EL (cell line): ENCODE measurements around the gene CRYAB.

Source experiments
- DNase-seq: peaks from one replicate; pipeline ENCODE4 v3.0.0-alpha.2; 2016

CRYAB gene, protein sequence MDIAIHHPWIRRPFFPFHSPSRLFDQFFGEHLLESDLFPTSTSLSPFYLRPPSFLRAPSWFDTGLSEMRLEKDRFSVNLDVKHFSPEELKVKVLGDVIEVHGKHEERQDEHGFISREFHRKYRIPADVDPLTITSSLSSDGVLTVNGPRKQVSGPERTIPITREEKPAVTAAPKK

DNA sequence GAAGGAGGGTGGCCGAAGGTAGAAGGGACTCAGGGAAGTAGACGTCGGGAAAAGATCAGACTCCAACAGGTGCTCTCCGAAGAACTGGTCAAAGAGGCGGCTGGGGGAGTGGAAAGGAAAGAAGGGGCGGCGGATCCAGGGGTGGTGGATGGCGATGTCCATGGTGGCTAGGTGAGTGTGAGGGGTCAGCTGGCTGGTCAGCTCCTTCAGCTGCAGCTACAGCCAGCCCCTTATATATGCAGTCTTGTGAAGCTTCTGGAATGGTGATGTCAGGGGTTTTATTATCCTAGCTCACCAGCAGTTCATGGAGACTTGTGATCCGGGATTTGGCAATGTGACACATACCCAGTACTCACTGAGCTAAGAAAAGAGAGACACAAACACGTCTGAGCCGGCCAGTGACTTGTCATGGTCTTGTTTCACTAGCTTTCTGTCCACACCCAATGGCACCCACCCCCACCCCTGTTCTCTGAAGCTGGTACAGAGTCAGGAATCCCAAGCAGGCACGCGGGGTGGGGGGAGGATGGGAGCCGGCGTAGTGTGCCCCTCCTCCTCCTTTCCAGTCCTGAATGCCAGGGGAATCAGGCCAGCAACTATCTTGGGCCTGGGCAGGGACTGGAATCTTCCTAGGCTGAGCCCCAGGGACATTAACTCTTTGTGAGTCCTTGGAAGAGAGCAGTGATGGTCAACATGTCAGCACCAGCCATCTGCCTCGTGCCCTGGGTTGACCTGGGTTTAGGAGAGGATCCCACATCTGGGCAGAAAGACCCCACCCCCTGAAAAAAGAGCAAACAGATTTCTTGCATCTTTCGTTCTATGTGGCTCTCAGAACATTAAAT, at the start of gene CRYAB:
Gene CRYAB, minus strand, starts transcription at position 208 of the 839 bp plus-strand sequence. Its CDS starts 46 bp downstream, at position 162.
- DNase-seq, result peak; percentile 79

DNA sequence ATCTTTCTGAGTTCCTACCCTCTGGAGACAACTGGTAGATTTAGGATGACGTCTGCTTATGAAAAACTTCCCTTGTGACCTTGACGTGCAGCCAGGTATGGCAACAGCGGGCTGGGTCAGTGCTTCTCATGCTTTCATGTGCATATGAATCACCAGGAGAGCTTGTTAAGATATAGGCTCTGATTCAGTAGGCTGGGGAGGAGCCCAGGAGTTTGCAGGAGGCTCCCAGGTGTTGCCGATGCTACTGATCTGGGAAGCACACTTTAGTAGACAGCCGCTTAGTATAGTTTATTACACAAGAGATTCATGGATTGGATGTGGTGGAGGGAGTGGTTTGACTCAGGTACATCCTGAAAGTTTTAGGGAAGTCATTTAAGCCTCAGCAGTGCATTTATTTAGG, 49.3 kb upstream of the CRYAB start:
- no peak for DNase-seq

DNA sequence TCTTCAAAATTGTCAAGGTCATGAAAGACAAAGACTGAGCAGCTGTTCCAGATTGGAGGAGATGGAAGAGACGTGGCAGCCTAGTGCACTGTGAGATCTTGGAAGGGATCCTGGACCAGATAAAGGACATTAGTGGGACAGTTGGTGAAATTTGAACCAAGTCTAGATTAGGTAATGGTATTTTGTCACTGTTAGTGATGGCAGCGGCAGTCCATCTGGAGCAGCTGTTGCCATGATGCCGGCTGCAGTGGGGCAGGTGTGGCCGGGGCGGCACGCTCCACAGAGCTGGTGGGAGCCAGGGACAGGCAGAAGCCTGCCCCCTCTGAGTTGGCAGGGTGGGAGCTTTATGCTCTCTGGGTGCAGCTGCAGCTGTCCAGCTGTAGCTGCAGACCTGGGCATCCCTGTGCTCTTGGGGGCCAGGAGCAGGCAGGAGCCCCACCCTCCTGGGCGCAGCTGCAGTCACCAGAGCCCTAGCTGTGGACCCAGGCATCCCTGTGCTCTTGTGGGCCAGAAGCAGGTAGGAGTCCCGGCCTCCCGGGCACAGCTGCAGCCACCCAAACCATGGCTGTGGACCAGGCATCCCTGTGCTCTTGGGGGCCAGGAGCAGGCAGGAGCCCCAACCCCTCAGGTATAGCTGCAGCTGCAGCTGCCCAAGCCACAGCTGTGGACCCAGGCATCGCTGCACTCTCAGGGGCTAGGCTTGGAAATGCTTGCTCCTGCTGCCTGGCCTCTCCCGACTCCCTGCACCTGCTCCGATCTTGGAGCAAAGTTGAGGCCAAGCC, 46.3 kb upstream of the CRYAB start:
- DNase-seq, result no peak

DNA sequence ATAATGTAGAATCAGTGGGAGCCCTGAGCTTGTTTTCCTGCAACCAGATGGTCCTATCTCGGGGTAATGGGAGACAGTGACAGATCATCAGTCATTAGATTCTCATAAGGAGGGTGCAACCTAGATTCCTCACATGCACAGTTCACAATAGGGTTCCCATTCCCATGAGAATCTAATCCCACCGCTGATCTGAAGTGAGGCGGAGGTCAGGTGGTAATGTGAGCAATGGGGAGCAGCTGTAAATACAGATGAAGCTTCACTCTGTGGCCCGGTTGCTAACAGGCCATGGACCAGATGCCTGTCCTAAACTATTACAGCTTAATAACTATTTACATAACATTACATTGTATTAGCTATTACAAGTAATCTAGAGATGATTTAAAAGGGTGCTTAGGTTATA, 42.6 kb upstream of the CRYAB start:
- no peak for DNase-seq

DNA sequence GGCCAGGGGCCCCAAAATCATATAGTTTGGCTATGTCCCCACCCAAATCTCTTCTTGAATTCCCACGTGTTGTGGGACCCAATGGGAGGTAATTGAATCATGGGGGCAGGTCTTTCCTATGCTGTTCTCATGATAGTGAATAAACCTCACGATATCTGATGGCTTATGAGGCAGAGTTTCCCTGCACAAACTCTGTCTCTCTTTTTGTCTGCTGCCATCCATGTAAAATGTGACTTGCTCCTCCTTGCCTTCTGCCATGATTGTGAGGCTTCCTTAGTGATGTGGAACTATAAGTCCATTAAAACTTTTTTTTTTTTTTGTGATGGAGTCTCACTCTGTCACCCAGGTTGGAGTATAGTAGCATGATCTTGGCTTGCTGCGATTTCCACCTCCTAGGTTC, 40.0 kb upstream of the CRYAB start:
- DNase-seq, result no peak

DNA sequence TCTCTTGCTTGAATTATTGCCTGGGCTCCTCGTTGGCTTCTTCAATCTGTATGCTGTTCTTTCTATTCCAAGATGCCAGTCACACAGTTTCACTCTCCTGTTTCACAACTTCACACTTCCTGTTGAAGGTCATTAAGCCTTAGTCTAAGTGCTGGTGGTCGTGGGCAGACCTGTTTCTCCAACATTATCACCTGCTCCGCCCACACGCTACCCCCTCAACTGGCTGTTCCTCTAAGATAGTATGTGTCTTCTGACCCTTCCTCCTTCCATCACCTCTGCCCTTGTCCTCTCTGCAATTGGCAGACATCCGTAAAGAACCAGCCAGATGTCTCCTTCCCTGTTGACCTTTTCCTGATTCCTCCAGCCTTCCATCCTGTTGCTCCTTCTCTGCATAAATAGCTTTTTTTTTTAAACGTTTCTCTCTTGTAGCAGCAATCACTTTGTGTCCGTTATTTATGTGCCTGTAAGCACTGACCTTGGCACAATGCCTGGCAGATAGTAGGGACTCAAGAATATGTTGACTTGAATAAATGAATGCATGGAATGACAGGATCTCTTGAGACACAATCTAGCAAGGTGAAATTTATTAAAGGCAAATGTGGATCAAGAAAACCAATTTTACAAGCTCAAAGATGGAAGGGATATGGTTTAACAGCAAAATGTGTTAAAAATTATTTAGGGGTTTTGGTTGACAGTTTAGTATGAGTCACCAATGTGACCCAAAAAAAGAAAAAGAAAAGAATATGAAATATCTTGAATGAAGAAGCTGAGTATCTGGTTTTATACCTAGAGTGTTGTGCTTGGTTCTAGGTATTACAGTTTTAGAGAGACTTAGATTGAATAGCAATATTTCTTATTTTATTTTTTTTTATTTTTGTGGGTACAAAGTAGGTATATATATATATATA, 38.2 kb upstream of the CRYAB start:
- DNase-seq, result no peak

DNA sequence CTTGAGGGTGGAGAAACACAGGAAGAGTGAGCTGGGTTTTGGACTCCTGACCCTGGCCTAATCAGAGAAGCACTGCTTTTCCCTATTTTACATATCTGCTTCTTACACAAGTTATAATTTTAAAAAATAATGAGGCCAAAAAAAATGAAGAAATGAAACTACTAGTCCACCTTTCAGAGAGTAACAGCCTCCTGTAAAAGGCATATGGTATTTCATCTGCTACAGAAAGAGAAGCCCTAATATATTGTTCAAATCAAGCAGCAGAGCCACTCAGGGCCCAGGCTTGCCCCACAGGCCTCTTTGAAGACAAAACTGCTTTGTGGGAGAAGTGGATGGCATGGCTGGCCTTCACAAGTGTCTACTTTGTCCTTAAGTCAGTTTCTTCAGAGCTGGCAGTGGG, 35.6 kb upstream of the CRYAB start:
- no peak for DNase-seq

DNA sequence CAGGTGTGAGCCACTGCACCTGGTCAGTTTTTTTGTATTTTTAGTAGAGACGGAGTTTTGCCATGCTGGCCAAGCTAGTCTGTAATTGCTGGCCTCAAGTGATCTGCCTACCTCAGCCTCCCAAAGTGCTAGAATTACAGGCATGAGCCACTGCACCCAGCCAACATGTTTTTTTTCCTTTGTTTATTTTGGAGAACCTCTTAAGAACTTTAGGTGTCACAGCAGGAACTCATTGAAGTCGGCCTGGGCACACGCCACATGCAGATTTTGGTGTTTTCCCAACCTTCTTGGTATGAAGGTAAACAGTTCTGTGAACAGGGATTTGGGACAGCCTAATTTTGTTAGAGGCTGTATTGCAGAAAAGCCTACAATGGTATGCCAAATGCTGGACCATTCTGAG, 34.9 kb upstream of the CRYAB start:
- DNase-seq, result no peak

DNA sequence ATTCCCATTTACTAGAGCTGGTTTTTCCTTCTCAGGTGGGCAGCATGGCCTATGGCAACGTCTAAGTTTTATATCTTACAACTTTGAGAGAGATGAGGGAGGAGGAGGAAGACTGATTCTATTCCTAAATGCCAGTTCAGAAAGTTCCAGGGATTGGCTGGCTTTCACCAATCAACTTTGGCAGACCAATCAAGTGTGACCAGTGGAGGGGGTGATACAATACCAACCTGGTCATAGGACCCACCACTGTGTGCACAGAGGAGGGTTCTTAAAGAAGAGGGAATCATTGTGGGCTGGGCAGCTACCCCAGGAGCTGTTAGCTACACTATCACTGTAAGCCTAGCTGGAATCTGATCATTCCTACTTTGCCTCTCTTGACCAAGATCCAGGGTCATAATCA, 33.6 kb upstream of the CRYAB start:
- no peak for DNase-seq

DNA sequence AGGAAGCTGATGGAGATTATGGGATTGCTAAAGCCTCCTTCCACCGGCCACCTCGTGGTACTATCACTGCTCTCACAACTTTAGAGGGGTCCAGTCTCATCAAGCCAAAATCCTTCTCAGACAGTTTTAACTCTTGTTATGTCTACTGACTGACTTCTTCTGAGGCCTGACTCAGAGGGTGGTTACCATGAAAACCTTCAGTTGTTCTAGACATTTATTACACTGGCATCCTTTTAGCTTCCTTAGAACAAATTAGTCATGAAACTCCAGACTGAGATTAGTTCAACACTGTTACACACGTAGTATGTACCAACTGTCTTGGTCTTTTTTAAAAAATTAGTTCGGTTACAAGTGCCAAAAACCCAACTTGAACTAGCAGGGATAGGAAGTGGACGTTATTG, 33.1 kb upstream of the CRYAB start:
- peak; percentile 61 for DNase-seq

DNA sequence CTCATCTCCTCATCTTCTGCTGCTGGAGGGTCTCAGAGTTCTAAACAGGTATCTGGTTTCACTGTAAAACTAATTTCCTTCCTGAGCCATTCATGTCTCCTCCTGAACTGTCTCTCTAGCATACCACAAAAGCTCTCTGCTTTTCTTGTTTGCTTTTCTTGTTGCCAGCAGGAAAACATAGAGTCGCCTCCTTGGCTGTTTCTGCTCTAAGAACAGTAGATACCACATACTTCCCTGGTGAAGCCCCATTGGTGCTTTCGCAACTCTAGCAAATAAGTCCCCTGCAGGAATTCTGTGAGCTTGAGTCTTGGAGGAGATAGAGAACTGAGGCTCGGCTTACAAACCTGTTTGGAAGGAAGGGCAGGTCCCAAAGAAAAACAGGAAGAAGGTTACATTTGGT, 32.6 kb upstream of the CRYAB start:
- peak; percentile 62 for DNase-seq

DNA sequence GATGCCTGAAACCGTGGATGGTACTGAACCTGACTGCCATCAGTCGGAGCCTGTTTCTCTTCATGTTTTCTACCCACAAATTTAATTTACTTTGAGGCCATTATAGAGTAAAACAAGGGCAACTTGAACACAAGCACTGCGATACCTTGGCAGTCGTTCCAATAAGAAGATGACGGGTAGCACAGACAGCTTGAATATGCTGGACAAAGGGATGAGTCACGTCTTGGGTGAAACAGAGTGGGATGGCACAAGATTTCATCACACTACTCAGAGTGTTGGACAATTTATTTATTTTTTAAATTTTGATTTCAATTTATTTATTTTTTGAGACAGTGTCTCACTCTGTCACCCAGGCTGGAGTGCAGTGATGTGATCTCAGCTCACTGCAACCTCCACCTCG, 31.3 kb upstream of the CRYAB start:
- peak; percentile 43 for DNase-seq

DNA sequence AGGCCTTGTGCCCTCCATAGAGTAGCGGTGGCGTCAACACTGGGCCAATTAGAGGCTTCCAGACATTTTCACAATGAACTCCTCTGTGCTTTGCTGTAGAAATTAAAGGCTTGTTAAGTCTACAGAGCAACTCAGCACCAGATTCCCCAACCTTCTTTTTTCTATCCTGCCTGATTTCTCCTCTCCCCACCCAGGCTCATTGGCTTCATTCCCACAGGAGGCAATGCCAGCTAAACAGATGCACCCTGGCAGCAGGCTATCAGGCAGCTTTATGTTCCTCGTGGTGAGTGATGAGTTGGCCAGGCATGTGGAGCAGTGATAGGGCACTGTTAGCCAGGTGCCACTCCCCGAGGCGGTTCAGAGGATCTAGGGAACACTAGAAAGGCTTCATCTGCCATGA, 30.4 kb upstream of the CRYAB start:
- no peak for DNase-seq

DNA sequence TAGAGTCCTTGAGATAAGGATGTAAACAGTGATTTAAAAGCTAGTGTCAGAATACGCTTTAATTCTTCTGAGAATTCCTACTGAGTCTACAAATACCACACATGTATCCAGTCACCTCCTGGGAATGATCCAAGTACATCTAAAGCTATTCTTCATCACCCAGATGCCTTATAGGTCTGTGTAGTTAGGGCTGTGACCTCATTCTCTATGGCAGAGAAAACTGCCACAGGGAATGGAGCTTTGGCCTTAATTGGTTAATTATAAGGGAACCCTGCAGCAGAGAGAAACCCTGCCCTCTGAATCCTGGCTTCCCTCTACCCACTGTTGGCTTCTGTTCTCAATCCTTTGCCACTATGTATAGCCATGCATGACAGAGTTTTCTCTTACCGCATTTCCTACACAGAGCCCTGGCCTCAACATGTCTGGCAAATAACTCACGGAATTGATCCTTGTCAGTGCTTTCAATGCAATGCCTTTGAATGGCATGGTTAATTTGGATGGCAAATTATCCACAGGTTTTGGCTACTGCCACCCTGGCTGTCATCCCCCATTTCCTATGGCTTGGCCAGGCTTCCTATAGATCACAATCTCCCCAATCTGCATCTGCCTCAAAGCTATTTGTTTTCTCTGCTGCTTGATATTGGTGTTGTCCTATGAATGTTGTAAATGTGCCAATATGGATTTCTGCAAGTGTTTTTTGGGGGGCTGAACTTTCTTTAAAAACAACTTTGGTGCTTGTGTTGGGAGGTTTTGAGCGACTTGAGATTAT, 28.4 kb upstream of the CRYAB start:
- peak; percentile 88 for DNase-seq

DNA sequence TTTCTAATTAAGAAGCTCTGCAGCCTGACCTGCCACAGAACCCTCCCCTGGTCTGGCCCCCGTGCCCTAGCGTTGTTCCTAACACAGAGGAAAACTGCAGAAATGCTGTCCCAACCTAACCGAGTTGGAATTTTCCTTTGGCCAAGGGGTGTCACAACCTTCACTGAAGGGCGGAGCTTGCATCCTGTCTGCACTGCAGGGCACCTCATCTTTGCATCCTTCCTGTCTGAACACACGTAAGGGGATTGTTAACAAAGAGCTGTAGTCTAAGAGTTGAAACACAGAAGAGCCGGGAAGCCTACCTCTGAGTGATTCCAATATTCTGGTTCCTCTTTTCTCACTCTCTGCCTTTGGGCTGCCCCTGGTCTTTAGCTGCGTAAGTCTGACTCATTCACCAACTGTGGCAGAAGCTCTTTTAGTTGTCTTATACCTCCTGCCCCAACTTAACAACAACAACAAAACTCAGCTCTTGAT, 27.2 kb upstream of the CRYAB start:
- DNase-seq, result peak; percentile 67

DNA sequence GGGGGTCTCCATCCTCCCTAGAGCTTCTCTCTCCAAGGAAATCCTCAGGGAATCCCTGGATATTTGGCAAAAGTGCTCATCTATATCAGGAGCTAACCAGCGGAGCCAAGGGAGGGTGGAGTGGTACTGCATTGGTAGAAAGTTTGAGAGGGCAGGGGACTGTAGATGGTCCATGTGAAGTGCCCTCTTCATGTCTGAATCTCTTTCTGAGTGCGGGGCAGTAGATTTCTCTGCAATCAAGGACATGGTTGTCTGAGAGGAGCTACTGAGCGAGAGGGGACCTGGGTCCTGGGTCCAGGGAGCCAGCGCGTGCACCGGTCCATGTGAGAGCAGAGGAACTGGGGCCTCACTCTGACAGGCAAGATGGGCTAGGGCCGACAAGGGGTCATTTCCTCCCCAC, 26.3 kb upstream of the CRYAB start:
- DNase-seq, result no peak

DNA sequence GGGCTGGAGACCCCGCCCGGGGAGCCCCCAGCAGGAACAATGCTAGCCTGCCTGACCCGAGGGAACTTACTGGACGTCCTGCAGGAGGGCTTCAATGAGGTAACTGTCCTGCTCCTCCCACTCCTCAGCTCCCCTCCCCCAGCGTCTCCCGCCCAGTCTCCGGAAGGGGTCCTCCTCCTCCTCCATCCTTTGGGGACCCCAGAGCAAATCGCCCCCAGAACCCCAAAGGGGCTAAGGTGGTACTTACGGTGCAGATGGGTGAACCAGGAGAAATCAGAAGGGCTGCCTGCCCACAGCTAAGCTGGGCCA, 25.8 kb upstream of the CRYAB start:
- DNase-seq, result no peak

DNA sequence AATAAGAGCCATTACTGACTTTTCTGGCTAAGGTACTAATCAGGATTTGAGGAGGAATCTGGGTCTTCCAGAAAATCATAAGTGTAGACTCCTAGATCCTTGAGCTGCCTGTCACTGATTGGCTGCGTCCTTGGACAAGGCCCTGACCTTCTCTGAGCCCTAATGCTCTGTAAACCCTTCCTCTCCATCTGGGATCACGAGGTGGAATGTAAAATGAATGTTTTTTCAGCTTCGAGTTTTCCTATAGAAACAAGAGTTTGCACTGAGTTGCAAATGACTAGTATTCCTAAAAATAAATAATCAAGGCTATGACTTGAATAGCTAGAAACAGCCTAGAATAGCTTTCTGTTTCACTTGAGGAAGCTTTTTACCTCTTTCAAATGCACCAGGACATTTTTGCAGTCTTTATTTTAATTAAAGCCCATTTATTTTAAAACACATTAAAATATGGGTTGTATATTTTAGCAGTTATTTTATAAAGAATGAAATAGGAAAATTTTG, 24.5 kb upstream of the CRYAB start:
- DNase-seq, result no peak

DNA sequence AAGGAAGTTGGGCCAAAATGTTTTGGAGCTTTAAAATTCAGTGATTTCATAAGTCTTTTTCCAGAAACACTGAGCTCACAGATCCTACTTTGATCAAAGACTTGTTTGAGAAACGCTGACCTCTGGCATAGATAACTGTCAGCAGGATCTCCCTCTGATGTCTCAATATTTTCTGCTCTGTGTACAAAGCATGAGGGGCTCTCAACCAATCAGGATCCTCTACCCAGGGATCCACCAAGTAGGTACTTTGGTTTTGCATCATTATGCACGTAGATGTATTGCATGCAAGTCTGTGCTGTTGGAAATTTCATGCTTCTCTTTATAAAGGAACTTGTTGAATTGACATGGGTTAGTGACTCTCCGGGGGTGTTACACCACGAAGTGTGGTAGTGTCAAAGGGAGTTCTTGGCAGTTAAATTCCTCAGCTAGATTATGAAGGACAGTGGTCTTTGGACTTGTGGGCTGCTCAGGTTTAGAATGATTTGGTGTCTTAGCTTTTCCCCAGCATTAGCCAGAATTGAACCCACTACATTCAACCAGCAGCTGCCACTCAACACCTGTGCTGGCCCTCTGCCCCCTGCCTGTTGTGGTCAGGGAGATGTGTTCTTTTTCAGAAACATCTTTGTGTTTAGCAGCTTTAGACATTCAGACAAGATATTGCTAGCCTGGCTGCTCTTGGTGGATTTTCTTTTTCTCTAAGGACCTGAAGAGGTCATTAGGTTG, 23.9 kb upstream of the CRYAB start:
- DNase-seq, result no peak

DNA sequence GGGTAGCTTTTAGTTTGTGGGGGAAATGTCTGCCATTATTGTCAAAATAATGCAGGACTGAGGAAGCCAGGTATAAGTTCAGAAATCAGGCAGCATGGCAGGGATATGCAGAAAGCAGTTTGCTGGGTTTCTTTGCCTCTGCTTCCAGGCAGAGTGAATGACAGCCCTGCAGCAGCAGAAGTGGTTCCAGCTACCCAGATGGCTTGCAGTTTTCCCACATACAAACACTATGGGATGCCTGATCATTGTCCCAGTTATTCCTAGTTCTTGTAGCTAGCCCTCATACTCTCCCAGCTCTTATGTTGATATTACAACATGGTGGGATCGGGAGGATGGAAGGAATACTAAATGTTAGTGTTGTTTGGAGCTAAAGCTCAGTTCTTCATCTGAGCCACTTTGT, 22.7 kb upstream of the CRYAB start:
- no peak for DNase-seq

DNA sequence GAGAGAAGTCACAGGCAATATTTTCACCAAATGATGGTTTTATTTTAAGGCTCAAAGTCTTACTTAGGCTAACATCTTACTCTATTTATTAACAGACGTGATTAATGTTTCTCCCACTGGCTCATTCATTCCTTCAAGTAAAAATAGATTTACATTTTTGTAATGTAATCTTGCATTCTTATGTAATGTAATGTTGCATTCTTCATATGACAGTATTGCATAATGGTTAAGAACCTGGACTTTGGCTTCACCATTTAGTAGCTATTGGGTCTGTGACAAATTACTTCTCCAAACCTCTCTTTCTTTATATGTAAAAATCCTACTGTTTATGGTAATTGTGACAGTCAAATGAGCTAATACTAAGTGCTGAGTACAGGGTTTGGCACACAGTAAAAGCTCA, 22.3 kb upstream of the CRYAB start:
- no peak for DNase-seq
